Activated CD4-positive, CD25-positive, alpha-beta regulatory T cell treated with anti-CD3 and anti-CD28 coated beads, Interleukin-2, amount 50 U/mL, for 24 hours (primary cell): ENCODE results near the gene RALGPS1.

Experiments
- ATAC-seq, 2 donors: fragments of 150-1000 bp; cut with Tn5 transposase; one replicate each; pipeline ENCODE4 v1.10.0; 2021; ENCODE audit warnings: mild to moderate bottlenecking in 1 of 2, moderate library complexity in 1 of 2

RALGPS1 gene

DNA sequence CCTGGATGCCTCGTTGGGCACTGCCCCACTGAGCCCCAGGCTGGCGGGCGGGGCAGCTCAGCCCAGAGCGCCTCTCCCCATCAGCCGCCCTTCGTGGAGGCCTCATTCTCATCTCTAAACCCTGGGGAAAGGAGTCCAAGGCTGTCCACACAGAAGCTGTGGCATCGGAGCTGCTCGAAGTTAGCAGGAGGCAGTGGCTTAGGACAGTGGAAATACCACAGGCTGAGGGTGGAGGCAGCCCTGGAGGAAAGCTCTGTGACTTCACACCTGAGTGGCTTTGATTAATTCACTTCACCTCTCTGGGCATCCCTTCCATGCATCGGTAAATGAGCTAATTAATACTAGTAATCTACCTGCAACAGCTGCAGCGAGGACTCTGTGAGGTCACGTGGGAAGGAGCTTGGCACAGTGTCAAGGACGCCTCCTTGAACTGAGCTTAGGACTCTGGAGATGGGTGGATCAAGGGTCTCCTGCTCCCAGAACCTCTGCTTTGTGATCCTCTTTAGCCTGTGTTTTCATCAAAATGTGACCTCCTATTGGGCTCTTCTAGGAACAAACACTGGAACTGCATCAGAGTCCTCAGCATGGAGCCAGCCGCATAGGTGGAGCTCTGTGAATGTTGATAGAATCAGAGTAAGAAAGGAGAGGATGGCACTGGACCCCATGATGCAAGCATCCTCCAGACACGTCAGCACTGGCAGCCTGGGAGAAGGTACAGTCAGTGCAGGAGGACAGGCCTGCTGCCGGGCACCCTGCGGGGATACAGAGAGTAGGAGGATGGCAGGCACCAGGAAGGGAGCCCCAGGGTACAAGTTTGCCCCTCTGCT lies 208.7 kb downstream of the RALGPS1 start:
- peak in 1 of 2 donors; percentile 22 for ATAC-seq

DNA sequence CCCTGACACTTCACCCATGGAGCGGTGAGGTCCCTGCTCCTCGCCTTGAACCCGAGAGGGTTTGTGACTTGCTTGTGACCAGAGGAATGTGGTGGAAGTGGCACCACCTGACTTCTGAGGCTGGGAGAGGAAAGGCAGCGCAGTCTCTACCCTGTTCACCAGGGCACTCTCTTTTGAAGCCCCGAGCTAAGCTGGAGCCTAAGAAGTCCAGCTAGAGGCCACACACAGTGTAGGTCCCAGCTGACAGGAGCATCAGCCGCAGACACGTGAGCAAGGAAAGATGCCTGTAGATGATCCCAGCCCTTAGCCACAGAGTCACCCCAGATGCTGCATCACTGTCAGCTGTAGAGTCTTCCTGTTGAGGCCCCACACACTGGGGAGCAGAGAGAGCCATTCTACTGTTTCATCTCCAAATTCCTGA lies 209.5 kb downstream of the RALGPS1 start:
- no peak for ATAC-seq

GRCh38 chr9:127124792-127125191 lies 210.2 kb downstream of the RALGPS1 start:
- ATAC-seq, result no peak

- no peak for ATAC-seq
These were observed 212.4 kb downstream of the RALGPS1 start for GRCh38 chr9:127126971-127127370.

DNA sequence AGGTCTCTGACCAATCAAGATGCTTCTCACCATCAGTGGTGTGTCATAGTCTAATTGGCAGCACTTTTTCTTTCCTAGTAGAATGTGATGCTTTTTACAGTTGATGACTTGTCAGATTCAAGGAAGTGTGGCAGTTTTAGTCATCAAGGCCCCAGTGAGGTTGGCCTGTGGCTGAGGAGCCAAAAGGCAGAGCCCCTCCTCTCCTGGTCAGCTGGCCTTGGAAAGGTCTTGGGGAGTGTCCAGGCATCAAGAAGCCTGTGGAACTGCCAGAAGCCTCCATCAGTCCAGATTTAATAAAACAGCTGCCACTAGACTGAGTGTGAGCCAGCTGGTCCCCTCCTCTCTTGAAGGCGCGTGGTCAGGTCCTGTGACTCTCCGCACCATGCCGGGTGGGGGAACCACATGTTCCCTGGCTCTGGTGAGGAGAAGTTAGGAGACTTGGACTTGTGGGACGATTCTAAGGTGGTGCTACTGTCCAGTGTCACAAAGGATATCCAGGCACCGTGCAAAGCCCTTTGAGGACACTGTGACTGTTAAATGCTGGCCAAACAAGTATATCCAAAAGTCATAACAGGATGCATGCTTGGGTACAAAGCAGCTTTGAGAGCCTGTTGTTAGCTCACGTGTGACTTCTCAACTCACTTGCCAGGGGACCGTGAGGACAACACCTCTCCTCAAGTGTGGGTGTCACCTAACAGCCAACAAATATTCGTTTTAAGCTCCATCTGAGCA lies 213.9 kb downstream of the RALGPS1 start:
- ATAC-seq, result no peak

GRCh38 chr9:127129073-127129717 lies 214.6 kb downstream of the RALGPS1 start:
- ATAC-seq, result no peak

- no peak for ATAC-seq
These were observed 215.1 kb downstream of the RALGPS1 start for GRCh38 chr9:127129718-127130085.

DNA sequence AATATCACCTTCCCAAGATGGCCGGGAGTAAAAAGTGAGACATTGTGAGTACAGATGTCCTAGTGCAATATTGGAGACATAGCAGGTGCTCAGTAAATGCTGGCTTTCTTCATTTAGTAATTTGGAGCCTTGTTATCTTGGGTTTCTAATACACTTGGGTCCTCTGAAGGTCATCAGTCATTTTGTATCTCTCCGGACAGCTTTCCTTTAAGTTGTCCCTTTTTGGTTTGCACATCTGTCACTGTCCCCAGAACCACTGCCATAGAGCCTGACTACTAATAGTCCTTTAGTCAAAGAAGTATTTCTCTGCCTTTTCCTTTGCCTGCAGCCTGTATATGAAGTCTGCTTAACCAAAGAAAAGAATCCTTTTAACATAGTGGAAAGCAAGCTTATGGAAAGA lies 215.7 kb downstream of the RALGPS1 start:
- ATAC-seq, result no peak

GRCh38 chr9:127130661-127131538 lies 216.3 kb downstream of the RALGPS1 start:
- no peak for ATAC-seq

DNA sequence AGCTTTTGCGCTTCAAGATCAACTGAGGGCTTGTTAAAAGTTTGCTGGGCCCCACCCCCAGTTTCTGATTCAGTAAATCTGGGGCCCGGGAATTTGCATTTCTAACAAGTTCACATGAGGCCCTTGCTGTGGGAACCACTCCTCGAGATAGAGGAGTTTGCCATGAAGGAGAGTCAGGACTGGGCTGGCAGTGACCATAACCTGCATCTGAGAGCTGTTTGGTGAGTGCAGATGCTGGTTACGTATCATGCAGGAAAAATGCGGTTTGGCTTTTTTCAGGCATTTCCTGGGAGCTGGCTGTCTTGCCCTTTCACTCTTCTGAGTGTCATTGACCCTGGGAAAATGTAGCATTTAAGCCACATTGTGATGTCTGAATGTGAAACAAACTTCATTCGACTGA lies 217.3 kb downstream of the RALGPS1 start:
- ATAC-seq, result no peak

GRCh38 chr9:127132375-127132774 lies 217.8 kb downstream of the RALGPS1 start:
- ATAC-seq, result no peak

GRCh38 chr9:127132921-127133647 lies 218.5 kb downstream of the RALGPS1 start:
- no peak for ATAC-seq

DNA sequence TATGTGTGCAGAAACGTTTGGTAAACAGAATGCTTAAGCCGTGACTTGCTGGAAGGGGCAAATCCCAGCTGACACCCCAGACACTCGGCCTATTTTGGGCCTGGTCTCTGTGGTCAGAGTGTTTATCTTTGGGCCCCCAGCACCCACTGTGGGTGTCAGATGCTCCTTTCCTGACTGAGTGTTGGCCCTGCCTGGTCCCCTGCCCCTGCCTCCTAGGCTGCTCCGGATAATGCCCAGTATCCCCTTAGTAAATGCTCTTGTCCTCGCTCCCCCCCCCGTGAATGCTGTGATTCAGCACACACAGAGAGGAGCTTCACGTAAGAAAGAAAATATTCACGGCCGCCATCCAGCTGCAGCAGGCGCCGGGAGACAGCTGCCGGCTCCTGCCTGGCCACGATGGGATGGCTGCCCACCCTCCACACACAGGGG lies 219.2 kb downstream of the RALGPS1 start:
- no peak for ATAC-seq

DNA sequence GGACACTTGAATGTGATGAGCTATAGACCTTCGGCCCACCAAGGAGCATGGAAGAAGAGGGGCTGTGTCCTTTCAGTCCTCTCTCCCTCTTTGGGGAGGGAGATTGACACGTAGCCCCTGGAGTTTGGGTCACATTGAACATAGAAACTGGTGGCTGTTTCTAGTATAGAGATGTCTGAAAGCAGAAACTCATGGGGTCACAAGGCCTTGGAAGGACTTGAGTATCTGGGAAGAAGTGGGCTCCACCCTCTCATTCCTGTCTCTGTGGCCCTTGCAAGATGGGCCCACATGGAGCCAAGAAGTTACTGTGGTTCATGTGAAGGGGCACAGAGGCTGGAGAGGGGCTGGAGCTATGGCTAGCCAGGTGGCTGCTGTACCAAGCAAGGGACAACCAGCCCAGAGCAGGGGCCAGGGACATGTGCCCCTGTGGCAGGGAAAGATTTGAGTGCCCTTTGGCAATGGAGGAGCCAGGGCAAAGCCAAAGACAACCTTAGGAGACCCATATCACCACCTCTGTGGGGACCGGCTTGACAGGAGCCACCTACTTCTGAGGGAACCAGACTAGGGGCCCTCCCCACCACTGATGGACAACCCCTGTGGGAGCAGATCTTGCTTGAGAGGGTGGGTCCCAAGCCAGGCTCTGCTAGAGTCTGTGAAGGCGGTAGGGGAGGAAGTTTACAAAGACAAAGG lies 220.6 kb downstream of the RALGPS1 start:
- ATAC-seq, result no peak

DNA sequence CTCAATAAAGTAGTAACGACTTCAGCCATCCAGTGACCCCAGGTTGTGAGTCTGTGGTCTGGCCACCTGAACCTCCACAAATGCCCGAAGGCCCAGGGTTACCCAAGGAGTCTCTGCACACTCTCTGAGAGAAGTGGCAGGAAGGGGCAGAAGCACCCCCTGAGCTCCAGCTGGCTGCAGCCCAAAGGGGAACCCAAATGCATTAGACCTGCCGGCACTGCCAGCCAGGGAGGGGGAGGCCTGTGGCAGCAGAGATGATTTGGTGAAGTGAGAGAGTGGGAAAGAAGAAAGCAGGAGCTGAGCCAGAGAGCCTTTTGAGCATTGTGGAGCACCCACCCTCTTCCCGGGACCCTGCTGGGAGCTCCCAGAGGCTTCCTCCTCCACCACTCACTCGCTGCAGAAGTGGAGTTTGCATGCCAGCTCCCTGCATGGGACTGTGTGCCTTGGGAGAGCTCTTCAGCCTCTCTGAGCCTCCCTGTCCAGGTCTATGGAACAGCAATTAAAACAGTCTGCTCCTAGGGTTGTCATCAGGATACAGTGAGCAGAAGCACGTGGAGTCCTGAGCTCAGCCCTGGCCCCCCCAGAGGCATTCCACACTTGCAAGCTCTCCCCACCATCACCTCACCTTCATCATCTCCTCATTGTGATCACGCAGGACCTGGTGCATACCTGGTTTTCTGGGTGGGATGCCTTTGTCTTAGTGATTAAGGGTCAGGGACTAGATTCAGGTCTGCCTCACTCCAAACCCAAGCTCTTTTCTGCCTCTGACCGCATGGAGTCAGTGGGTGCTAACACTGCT lies 221.7 kb downstream of the RALGPS1 start:
- ATAC-seq, result no peak

- ATAC-seq, result no peak
These were observed 222.5 kb downstream of the RALGPS1 start for GRCh38 chr9:127136880-127137639.

DNA sequence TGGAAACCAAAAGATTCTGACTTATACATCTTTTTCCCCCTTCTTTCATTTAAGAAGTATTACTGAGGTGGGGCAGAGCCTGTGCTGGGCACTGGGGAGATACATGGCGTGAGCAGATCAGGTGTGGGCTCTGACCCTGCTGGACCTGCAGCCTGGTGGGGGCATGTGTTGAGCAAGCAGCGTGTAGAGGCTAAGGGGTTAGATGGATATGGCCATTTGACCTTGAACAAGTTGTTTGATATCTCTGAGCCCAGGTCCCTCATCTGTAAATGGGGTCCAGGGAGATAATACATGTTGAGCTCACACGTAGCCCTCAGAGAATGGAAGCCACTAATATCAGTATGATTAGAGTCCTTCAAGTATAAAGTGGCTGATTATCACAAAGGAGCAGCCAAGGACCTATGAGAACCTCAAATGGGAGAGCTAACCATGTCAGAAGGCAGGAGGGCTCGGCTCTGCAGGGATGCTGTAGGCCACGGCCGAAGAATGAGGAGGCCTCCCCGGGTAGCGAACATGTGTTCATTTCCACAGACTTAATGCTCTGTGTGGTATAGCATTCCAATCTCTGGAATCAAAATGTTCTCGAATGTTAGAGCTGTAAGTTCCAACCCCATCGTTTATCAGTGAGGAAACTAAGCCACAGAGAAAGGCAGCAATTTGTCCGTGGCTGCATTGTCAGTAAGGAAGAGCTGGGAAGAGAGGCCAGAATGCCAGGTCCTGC lies 223.2 kb downstream of the RALGPS1 start:
- ATAC-seq, result no peak

DNA sequence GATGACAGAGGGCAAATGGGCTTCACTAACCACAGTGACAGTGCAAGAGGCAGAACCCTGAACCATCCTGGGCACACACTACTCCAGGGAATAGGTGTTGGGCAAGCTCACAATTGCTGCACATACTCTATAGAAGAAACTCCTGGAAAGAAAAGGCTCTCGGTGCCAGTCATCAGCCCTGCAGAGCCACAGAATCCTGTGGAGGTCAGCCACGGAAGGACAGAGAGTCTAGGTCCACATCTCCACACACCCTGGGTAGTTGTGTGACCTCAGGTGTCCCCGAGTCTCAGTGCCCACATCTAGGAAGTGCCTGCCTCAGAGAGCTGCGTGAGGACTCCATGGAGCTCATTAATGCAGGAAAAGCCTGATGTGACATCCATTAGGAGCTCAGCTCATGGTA lies 223.9 kb downstream of the RALGPS1 start:
- ATAC-seq, result no peak
